K562 (cell line): Measurements from ENCODE around the gene ATP6V1A. TPM values are rescaled to one million over a fixed set of nuclear protein-coding genes. Genes with fewer than 3 reads are reported as not detected.
A peak's percentile ranks its signal among the peaks of the same experiment; 100 is the strongest.

Source experiments
- ATAC-seq: fragments of 200-7000 bp; cut with Tn5 transposase; 3 replicates; pipeline ENCODE4 v1.9.1; 2020; ENCODE audit warnings: moderate library complexity
- BruUV-seq: library from RNA; stranded (reverse); fragments of 400-500 nt; replicated peaks from 2 replicates; lab custom pipeline; 2021; lab: Mats Ljungman, UMichigan
- CTCF ChIA-PET: fragments of 300-600 bp; formaldehyde crosslinking; extraction: SDS; loops from one replicate; lab custom pipeline; 2021; ENCODE audit warnings: low intra/inter-chr PET ratio; lab: Yijun Ruan, JAX
- POLR2A ChIA-PET: fragments of 300-600, 350-650 bp; sonication (Branson Sonifier 250); formaldehyde crosslinking; extraction: SDS; loops from one replicate; lab custom pipeline; 2021; ENCODE audit warnings: antibody characterized with exemption, inconsistent platforms; lab: Yijun Ruan, JAX
- DNase-seq, 4 experiments: peaks; one replicate each; pipeline versions ENCODE4 v3.0.0 to v3.0.0-alpha.2; 2011 to 2018; ENCODE audit warnings: low spot score in 3 of 4, mixed read lengths in 3 of 4; ENCODE audit errors: extremely low read depth in 1 of 4
- FAIRE-seq: peaks from 2 replicates; lab custom pipeline; 2011; peaks lifted over from hg19 to GRCh38; lab: Jason Lieb, UNC
- H2AFZ ChIP-seq: 2 replicates; pipeline ENCODE4 v1.6.0; 2011; ENCODE audit warnings: low read depth, low read length, control low read depth, inconsistent platforms
- H3K27ac ChIP-seq: fragments of 200-600 bp; 3 replicates; pipeline ENCODE4 v1.8.0; 2011; ENCODE audit warnings: low read depth, mild to moderate bottlenecking, control low read depth, inconsistent platforms, low read length, moderate library complexity, mixed read lengths; ENCODE audit errors: extremely low read depth
- H3K27me3 ChIP-seq, 2 experiments: fragments of 300-600 bp in 1 of 2; 2 replicates in 1 of 2; 3 replicates in 1 of 2; pipeline versions ENCODE4 v1.6.0 to v1.8.0; 2011; ENCODE audit warnings: inconsistent platforms in 2 of 2, low read length in 2 of 2, mild to moderate bottlenecking in 1 of 2, mixed read lengths in 1 of 2, moderate library complexity in 1 of 2; ENCODE audit not compliant: control insufficient read depth in 2 of 2, insufficient read depth in 2 of 2
- H3K36me3 ChIP-seq: fragments of 300-600 bp; 3 replicates; pipeline ENCODE4 v1.8.0; 2011; ENCODE audit warnings: mild to moderate bottlenecking, low read length, inconsistent platforms; ENCODE audit not compliant: control insufficient read depth, insufficient read depth
- H3K4me1 ChIP-seq, 2 experiments: fragments of 200-600 bp in 1 of 2; replicated peaks in 1 of 2; 2 replicates in 1 of 2; 3 replicates in 1 of 2; pipeline versions ENCODE4 v1.5.1 to v1.8.0; 2011; ENCODE audit warnings: inconsistent platforms in 2 of 2, low read length in 2 of 2, mild to moderate bottlenecking in 1 of 2, mixed read lengths in 1 of 2, moderate library complexity in 1 of 2; ENCODE audit not compliant: control insufficient read depth in 2 of 2, insufficient read depth in 2 of 2
- H3K4me2 ChIP-seq: 2 replicates; pipeline ENCODE4 v1.6.1; 2011; ENCODE audit warnings: low read length, control low read depth, inconsistent platforms, mixed read lengths; ENCODE audit not compliant: insufficient read depth
- H3K4me3 ChIP-seq: fragments of 200-600 bp; sonication (generic), shearing (Covaris generic); 2 replicates; pipeline ENCODE4 v1.5.1; 2016; ENCODE audit warnings: control low read depth, inconsistent platforms
- H3K79me2 ChIP-seq: fragments of 200-600 bp; 3 replicates; pipeline ENCODE4 v1.8.0; 2011; ENCODE audit warnings: low read length, inconsistent platforms; ENCODE audit not compliant: control insufficient read depth, insufficient read depth
- H3K9ac ChIP-seq, 2 experiments: 2 replicates each; pipeline versions ENCODE4 v1.6.0 to v1.6.1; 2011; ENCODE audit warnings: low read depth in 2 of 2, low read length in 2 of 2, control low read depth in 1 of 2, inconsistent platforms in 1 of 2, mild to moderate bottlenecking in 1 of 2, mixed read lengths in 1 of 2; ENCODE audit not compliant: insufficient read depth in 1 of 2
- H3K9me1 ChIP-seq: one replicate; pipeline ENCODE4 v1.6.0; 2011; ENCODE audit warnings: inconsistent platforms, mild to moderate bottlenecking, low read length, moderate library complexity; ENCODE audit not compliant: control insufficient read depth, insufficient read depth
- H3K9me3 ChIP-seq: replicated peaks from 2 replicates; pipeline ENCODE4 v1.5.1; 2011; ENCODE audit warnings: low read depth, low read length, inconsistent platforms; ENCODE audit not compliant: control insufficient read depth, insufficient read depth
- H4K20me1 ChIP-seq: replicated peaks from 2 replicates; pipeline ENCODE4 v1.6.1; 2011; ENCODE audit warnings: low read length, inconsistent platforms, mixed read lengths; ENCODE audit not compliant: control insufficient read depth, insufficient read depth
- ARHGAP35 ChIP-seq: fragments of 450-650 bp; IDR thresholded peaks from 2 replicates; pipeline ENCODE4 v1.6.1; 2018; ENCODE audit not compliant: partially characterized antibody
- ARNT ChIP-seq, 2 experiments: fragments of 450-650 bp; IDR thresholded peaks; 2 replicates each; pipeline ENCODE4 v1.6.1; 2016; ENCODE audit warnings: mild to moderate bottlenecking in 1 of 2
- CREB3L1 ChIP-seq: fragments of 450-650 bp; IDR thresholded peaks from 2 replicates; pipeline ENCODE4 v1.6.1; 2014; ENCODE audit warnings: low read depth, mild to moderate bottlenecking, moderate library complexity, borderline replicate concordance
- ESRRA ChIP-seq: fragments of 450-650 bp; IDR thresholded peaks from 2 replicates; pipeline ENCODE4 v1.6.1; 2014; ENCODE audit warnings: low read depth, mild to moderate bottlenecking, moderate library complexity, borderline replicate concordance
- EWSR1 ChIP-seq: fragments of 450-650 bp; IDR thresholded peaks from 2 replicates; pipeline ENCODE4 v1.6.1; 2018; ENCODE audit warnings: borderline replicate concordance, mild to moderate bottlenecking, low read depth, moderate library complexity; ENCODE audit not compliant: partially characterized antibody
- GABPA ChIP-seq: fragments of 200-800 bp; sonication (Bioruptor generic); conservative IDR thresholded peaks from 2 replicates; pipeline ENCODE4 v1.6.1; 2016; ENCODE audit warnings: low read depth, missing genetic modification characterization, missing compliant biosample characterization
- SAFB2 ChIP-seq: fragments of 200-400 bp; formaldehyde crosslinking; IDR thresholded peaks from 2 replicates; pipeline ENCODE4 v1.6.1; 2018; ENCODE audit warnings: borderline replicate concordance, low read length, low read depth, moderate library complexity; ENCODE audit not compliant: severe bottlenecking
- SMC3 ChIP-seq: conservative IDR thresholded peaks from 2 replicates; pipeline ENCODE4 v1.6.1; 2011; ENCODE audit warnings: low read depth, low read length, improper control_type of control experiment; ENCODE audit not compliant: insufficient read depth
- SOX6 ChIP-seq: fragments of 450-650 bp; IDR thresholded peaks from 2 replicates; pipeline ENCODE4 v1.6.1; 2014; ENCODE audit warnings: mild to moderate bottlenecking
- TAF9B ChIP-seq: fragments of 450-650 bp; IDR thresholded peaks from 2 replicates; pipeline ENCODE4 v1.6.1; 2018; ENCODE audit warnings: mild to moderate bottlenecking; ENCODE audit not compliant: partially characterized antibody
- TSC22D4 ChIP-seq: fragments of 450-650 bp; IDR thresholded peaks from 2 replicates; pipeline ENCODE4 v1.6.1; 2016; ENCODE audit warnings: missing genetic modification characterization, missing biosample characterization, control low read depth
- TSHZ1 ChIP-seq: fragments of 250-450 bp; sonication (Bioruptor Pico); IDR thresholded peaks from 2 replicates; pipeline ENCODE4 v1.4.0; 2020; ENCODE audit warnings: mild to moderate bottlenecking, moderate library complexity
- ZFX ChIP-seq: sonication (generic); formaldehyde crosslinking; IDR thresholded peaks from 2 replicates; pipeline ENCODE4 v1.8.0; 2022; ENCODE audit warnings: mild to moderate bottlenecking, missing genetic modification reagents, moderate library complexity
- ZNF174 ChIP-seq: fragments of 250-450 bp; sonication (Bioruptor Pico); IDR thresholded peaks from 2 replicates; pipeline ENCODE4 v1.4.0; 2020; ENCODE audit warnings: mild to moderate bottlenecking
- ZNF239 ChIP-seq: fragments of 250-450 bp; sonication (Bioruptor Pico); IDR thresholded peaks from 2 replicates; pipeline ENCODE4 v1.4.0; 2020; ENCODE audit warnings: mild to moderate bottlenecking
- ZNF77 ChIP-seq: fragments of 250-450 bp; sonication (Bioruptor Pico); IDR thresholded peaks from 2 replicates; pipeline ENCODE4 v1.5.0; 2020
- WGBS: fragments of 100-300 bp; shearing (Covaris generic); methylation state at CpG from one replicate; pipeline ENCODE4 v1.1.6; 2016; ENCODE audit warnings: low coverage, mixed read lengths; ENCODE audit not compliant: insufficient coverage; ENCODE audit errors: missing lambda C conversion rate; 5-methylcytosine and 5-hydroxymethylcytosine counted together
- in situ Hi-C: fragments of 300-500 bp; cut with MboI; formaldehyde crosslinking; loops from 4 replicates; pipeline ENCODE4 v1.15.0; 2018; ENCODE audit warnings: inconsistent platforms, mixed read lengths
- intact Hi-C: fragments of 100-400 bp; cut with micrococcal nuclease; formaldehyde crosslinking; loops from 2 replicates; pipeline ENCODE4 v1.14.2; 2022
- polyA plus RNA-seq, 8 experiments: library from polyadenylated mRNA; depleted of rRNA in 4 of 8; stranded (reverse) in 5 of 8; unstranded in 3 of 8; fragments of >200 nt; fragmentation: Nextera tagmentation in 2 of 8; fragmentation: Illumina TruSeq in 1 of 8; extraction: Ambion mirVana in 2 of 8; extraction: Trizol in 1 of 8; gene quantifications; 2 replicates each; pipeline versions ENCODE4 v1.2.1 to v1.2.3, GENCODE V29; 2011 to 2014; ENCODE audit warnings: inconsistent platforms in 1 of 8, missing spikeins in 1 of 8
- total RNA-seq, 7 experiments: library from RNA; depleted of rRNA in 6 of 7; stranded (reverse); fragments of >200 nt in 6 of 7; fragmentation: Illumina TruSeq in 2 of 7; extraction: Trizol in 2 of 7; gene quantifications; 2 replicates each; pipeline versions ENCODE4 v1.2.1 to v1.2.3, GENCODE V29; 2011 to 2021; ENCODE audit warnings: low replicate concordance in 1 of 7
- TF ChIP-seq, protein P1 (sequence below): fragments of 450-650 bp; IDR thresholded peaks from 2 replicates; pipeline ENCODE4 v1.6.1; 2016; ENCODE audit warnings: missing biosample characterization, missing genetic modification characterization

Gene ATP6V1A
- total and polyA plus RNA-seq, 9 of the 15 experiments (the other 6 are each of a cell fraction or from before 2014, with no cell fraction given), result 23.6 to 57.1 (median 39.9) TPM

DNA sequence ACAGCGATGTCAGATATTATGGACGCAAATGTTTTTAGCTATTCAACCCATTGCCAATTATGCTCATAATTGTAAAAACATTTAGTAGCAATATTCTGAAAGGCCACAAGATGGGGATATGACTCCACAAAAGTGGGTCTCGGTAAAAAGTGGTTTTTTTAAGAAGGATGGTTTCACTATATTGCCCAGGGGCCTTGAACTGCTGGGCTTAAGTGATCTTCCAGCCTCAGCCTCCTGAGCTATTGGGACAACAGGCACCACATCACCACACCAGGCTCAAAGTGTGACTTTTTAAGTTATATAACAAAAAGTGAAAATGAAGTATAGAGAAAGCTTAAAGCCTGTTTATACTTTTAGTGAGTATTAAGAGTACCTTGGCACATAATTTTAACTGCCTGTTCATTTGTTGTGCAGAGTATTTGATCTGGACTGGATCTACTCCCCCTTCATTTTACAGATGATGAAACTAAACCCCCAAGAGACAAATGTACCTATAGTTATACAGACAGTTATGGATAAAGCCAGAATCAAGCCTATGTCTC lies 10.2 kb upstream of the ATP6V1A start:
- Histone ChIP-seq H3K27ac (peak overlapping the region; percentile 19; the same call in 1 of the 3 replicates), H2AFZ (no peak overlapping the region), H3K9ac (no peak overlapping the region), H3K4me1 (peaks cover 0 to 10% of the 10 kb centered on the region in 2 experiments; a peak in 2 of 5 replicates), H3K9me1 (no peaks in the 10 kb centered on the region), H3K4me3 (no peak overlapping the region), H3K9me3 (no peaks in the 10 kb centered on the region; the same call in 1 of the 2 replicates), H3K27me3 (no peaks in the 10 kb centered on the region), H4K20me1 (peaks cover 19% of the 10 kb centered on the region), H3K36me3 (peaks cover 62% of the 10 kb centered on the region), H3K4me2 (no peak overlapping the region), H3K79me2 (peaks cover 100% of the 10 kb centered on the region)
- BruUV-seq, result no TSS peak
- ChIA-PET POLR2A (interaction anchor here (1.1 kb wide), 1 partner anchor 9 kb away, joined by 4 read pairs; no protein-coding TSS in a partner anchor), CTCF (interaction anchor here (1.9 kb wide), 1 partner anchor 176 kb away, joined by 9 read pairs; no protein-coding TSS in a partner anchor)
- ATAC-seq, result peak; percentile 73
- FAIRE-seq, result peak; percentile 71
- peak in 2 of 4 experiments; percentile 27 to 54 for DNase-seq
- intact Hi-C loops, result loop anchor here (1.0 to 10.0 kb wide), 3 partner anchors 106 to 418 kb away; no protein-coding TSS in a partner anchor
- in situ Hi-C loops, result no loop called here
- WGBS, result 53% methylated on average over 3 of the region's 3 CpGs
- 0 out of 2 replicates have a peak, but pooled peaks have one; percentile 36 for TF ChIP-seq ESRRA
- no peak for TF ChIP-seq TSHZ1 (CRISPR knock-in tag)
- TF ChIP-seq SOX6, result no peak
- no peak for TF ChIP-seq ZFX
- TF ChIP-seq ZNF77, result no peak
- TF ChIP-seq ZNF239 (CRISPR knock-in tag), result no peak
- TF ChIP-seq GABPA (tag), result no peak
- no peak for TF ChIP-seq TSC22D4 (tag)
- no peak for TF ChIP-seq TAF9B
- no peak for TF ChIP-seq SAFB2
- TF ChIP-seq SMC3, result peak; percentile 38; the same call in 1 of the 2 replicates
- TF ChIP-seq ARNT (IDR thresholded peaks at IDR 0.05), result no peak
- TF ChIP-seq EWSR1, result no peak
- TF ChIP-seq CREB3L1, result no peak
- TF ChIP-seq, protein P1, sequence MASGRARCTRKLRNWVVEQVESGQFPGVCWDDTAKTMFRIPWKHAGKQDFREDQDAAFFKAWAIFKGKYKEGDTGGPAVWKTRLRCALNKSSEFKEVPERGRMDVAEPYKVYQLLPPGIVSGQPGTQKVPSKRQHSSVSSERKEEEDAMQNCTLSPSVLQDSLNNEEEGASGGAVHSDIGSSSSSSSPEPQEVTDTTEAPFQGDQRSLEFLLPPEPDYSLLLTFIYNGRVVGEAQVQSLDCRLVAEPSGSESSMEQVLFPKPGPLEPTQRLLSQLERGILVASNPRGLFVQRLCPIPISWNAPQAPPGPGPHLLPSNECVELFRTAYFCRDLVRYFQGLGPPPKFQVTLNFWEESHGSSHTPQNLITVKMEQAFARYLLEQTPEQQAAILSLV (tag), result no peak
- no peak for TF ChIP-seq ZNF174 (CRISPR knock-in tag)
- no peak for TF ChIP-seq ARHGAP35
